Dedifferentiated amniotic fluid mesenchymal stem cell (primary cell): Measurements from ENCODE around the gene RCSD1.
"Not testable (repeated sequence)": the region's sequence is repeated elsewhere in the genome, so short reads cannot be mapped to it uniquely, and the experiment has no call there.

Experiments
- DNase-seq: peaks from one replicate; pipeline ENCODE4 v3.0.0-alpha.2; 2016; ENCODE audit errors: extremely low spot score

Gene RCSD1

GRCh38 chr1:167629681-167630567 is at the start of gene RCSD1:
TSS of gene RCSD1 (plus strand) at chr1:167630232. CDS start at chr1:167630424, 192 bp downstream.
- no peak for DNase-seq

GRCh38 chr1:167582064-167582463 is 48.0 kb upstream of the RCSD1 start:
- DNase-seq = no peak

DNA sequence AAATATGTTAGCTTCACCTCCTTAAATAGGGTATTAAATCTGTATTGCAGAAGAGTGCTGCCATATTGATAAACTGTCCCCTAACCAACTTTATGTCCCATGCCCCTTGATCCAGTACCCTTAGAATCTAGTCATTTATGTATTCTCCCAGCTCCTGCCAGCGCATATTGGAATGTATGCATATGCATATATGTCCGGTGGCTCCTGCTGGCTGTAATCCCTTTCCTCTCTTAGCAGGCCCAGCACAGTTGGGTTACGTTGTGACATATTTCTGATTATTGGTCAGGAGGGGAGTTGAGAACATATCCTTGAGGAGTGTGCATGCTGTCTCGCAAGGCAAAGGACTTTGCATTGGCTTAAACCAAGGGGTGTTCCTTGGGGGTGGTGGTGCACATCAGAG is 47.3 kb upstream of the RCSD1 start:
- DNase-seq = no peak

- DNase-seq = no peak
These were observed 45.5 kb upstream of the RCSD1 start for GRCh38 chr1:167584581-167584980.

GRCh38 chr1:167587342-167587741 is 42.7 kb upstream of the RCSD1 start:
- no peak for DNase-seq

- DNase-seq = no peak
These were observed 42.2 kb upstream of the RCSD1 start for GRCh38 chr1:167587872-167588271.

- DNase-seq = no peak
These were observed 41.7 kb upstream of the RCSD1 start for GRCh38 chr1:167588361-167588760.

- no peak for DNase-seq
These were observed 37.6 kb upstream of the RCSD1 start for GRCh38 chr1:167592475-167592874.

DNA sequence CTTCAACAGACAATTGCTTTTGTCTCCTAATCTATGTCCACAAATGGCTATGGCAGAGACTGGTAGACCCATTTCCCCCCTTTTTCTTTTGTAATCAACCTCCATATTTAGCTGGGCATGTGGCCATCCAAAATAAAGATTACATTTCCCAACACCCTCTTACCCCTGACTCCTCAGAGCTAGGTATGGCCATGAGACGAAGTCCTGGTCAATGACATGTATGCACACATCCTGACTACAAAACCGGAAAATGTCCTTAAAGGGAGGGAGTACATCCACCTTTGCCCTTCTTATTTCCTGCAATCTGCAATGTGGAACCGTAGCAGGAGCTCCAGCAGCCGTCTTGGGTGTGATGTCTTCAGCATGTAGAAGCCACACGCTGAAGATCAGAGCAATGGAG is 36.2 kb upstream of the RCSD1 start:
- no peak for DNase-seq

GRCh38 chr1:167594822-167595221 is 35.2 kb upstream of the RCSD1 start:
- no peak for DNase-seq

- DNase-seq = no peak
These were observed 30.0 kb upstream of the RCSD1 start for GRCh38 chr1:167599957-167600581.

GRCh38 chr1:167601442-167602383 is 28.3 kb upstream of the RCSD1 start:
- no peak for DNase-seq

GRCh38 chr1:167602840-167603239 is 27.2 kb upstream of the RCSD1 start:
- no peak for DNase-seq

DNA sequence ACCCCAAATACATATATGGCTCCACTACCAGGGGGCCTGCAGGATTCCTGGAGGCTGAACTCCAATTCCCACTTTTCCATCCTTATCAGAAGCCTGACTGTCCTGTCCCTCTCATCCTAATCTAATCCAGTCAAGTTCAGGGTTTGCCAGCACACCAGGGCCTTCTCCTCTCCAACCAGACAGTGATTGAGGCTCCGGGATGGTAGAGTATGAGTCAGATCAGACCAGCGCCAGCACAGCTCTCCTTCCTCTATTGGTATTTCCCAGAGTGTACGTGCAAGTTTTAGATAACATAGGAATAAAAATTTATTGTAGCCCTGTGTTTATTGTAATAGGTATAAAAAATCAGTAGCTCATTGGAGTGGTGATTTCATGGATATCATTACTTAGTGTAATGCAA is 24.5 kb upstream of the RCSD1 start:
- DNase-seq = no peak

GRCh38 chr1:167611983-167612382 is 18.0 kb upstream of the RCSD1 start:
- DNase-seq = no peak

DNA sequence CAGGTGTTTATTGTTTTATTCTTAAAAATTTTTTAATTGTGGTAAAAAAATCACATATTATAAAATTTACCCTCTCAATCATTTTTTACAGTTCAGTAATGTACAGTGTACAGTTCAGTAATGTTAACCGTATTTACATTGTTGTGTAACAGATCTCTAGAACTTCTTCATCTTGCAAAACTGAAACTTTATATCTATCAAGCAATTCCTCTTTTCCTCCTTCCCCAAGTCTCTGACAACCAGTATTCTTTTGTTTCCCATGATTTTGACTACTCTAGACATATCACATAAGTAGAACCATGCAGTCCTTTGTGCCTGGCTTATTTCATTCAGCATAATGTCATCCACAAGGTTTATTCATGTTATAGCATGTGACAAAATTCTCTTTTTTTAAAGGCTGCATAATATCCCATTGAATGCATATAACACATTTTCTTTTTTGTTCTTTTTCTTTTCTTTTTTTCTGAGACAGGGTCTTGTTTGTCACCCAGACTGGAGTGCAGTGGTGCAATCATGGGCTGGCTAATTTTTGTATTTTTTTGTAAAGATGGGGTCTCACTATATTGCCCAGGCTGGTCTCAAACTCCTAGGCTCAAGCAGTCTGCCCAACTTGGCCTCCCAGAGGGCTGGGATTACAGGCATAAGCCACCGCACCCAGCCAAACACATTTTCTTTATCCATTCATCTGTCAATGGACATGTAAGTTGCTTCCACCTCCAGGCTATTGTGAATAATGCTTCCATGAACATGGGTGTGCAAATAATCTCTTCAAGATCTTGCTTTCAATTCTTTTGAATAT is 17.2 kb upstream of the RCSD1 start:
- DNase-seq = no peak

DNA sequence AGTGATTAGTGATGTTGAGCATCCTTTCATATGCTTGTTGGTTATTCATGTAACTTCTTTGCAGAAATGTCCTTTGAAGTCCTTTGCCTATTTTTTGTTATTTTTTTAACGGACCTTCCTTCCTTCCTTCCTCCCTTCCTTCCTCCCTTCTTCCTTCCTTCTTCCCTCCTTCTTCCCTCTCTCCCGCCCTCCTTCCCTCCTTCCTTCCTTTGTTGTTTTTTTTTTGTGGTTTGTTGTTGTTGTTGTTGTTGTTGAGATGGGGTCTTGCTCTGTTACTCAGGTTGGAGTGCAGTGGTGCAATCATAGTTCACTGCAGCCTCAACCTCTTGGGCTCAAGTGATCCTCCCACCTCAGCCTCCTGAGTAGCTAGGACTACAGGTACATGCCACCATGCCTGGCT is 16.0 kb upstream of the RCSD1 start:
- DNase-seq = not testable (repeated sequence)

GRCh38 chr1:167614851-167615250 is 15.2 kb upstream of the RCSD1 start:
- DNase-seq = no peak

DNA sequence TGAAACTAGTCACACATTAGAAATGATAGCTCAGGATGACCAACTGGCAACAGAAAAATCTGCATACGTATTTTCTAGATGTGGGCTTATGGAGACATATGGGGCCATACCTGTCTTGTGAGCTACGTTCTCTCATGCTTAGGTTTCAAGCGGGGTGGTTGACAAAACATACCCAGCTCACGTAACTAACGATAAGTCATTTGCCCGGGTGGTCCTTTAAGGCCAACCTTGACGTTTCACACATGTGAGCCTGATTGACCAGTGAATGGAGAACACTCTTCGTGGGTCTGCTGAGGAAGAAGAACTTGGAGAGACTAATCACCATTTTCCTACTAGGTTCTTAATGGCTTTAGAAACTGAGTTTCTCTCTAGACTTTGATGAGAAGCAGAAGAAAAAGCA is 13.5 kb upstream of the RCSD1 start:
- DNase-seq = no peak

- DNase-seq = no peak
These were observed 12.6 kb upstream of the RCSD1 start for GRCh38 chr1:167617153-167618147.
